HG02938 (cell line): ENCODE results near the gene EXOC7.
"Not testable (repeated sequence)": the region's sequence is repeated elsewhere in the genome, so short reads cannot be mapped to it uniquely, and the experiment has no call there.

Source experiments
- ATAC-seq: cut with Tn5 transposase; IDR thresholded peaks from one replicate; pipeline ENCODE4 v1.9.1; 2021; ENCODE audit warnings: mild to moderate bottlenecking, moderate library complexity; ENCODE audit not compliant: unreplicated experiment

EXOC7 gene

DNA sequence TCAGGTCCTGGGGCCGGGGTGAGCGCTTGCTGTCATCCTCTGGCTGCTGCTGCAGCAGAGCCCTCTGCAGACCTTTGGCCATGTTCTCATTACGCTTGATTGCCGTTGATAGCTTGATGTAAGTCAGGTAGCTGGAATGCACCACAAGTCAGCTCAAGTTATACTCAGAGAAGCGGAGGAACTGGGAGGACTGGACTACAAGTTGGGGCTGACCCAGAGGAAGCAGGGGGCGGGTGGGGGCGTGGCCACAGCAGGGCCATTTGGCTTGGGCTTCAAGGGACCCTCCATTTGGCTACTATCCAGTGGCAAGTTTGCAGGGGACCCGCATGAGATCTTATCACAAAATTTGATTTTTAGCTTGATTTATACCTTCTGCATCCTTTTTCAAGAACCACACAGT is 57.5 kb downstream of the EXOC7 start:
- no peak for ATAC-seq

DNA sequence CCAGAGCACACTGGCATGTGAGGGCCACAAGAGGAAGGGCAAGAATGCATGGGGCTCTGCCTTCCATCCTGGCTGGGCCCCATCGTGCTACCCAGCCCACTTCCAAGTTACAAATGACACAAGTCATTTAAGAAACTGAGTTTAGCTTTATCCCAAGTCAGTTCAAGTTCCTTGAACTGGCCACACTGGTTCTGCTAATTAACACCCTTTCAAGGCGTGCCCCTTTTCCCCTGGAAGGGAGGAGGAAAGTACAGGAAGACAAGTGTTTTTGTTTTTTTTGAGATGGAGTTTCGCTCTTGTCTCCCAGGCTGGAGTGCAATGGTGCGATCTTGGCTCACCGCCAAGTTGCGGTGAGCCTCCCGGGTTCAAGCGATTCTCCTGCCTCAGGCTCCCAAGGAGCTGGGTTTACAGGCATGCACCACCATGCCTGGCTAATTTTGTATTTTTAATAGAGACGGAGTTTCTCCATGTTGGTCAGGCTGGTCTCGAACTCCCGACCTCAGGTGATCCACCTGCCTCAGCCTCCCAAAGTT is 59.0 kb downstream of the EXOC7 start:
- not testable (repeated sequence) for ATAC-seq

DNA sequence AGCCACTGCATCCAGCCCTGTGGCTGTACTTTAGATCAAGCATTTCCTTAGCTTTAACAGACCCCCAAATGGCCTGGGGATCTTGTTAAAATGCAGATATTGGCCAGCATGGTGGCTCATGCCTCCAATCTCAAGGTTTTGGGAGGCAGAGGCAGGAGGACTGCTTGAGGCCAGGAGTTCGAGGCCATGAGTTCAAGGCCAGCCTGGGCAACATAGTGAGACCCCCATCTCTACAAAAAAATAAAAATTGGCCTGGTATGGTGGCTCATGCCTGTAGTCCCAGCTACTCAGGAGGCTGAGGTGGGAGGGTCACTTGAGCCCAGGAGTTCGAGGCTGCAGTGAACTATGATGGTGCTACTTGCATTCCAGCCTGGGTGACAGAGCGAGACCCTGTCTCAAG is 60.7 kb downstream of the EXOC7 start:
- ATAC-seq: not testable (repeated sequence)

GRCh38 chr17:76040376-76040775 is 63.2 kb downstream of the EXOC7 start:
- no peak for ATAC-seq

- no peak for ATAC-seq
Observed at GRCh38 chr17:76039121-76039520, 64.5 kb downstream of the EXOC7 start.

GRCh38 chr17:76038050-76038449 is 65.5 kb downstream of the EXOC7 start:
- ATAC-seq: no peak

DNA sequence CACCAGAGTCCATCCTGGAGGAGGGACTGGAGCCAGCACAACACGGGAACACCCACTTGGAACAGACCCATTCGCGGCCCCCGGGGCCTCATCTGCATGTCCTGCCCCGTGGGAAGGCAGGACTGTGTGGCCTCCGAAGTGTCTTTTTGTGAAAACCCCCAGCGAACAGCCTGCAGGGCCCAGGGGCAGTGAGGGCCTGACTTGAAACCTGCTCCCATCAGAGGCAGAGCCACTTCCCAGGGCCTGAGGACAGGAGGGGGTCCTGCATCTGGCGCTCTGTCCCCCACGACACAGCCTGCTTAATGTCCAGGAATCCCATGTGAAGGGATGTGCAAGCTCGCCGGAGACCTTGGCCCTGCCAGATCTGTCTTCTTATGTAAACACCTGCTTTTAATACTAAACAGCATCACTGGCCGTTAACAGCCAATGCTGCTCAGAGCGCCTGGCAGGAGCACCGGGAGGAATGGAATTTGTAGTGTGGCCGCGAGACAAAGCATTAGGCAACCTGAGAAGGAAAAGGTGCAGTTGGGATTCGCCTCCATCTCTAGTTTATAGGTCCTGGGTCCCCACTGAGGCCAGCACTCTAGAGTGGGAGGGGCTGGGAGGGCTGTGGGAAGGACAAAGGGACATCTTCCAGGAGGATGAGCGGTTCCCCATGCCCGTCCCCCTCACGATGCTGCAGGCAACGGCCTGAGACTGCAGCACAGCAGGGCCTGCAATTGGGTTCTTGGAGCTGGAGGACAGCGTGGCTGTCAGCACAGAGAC is 66.9 kb downstream of the EXOC7 start:
- ATAC-seq: no peak

- ATAC-seq: no peak
Observed at GRCh38 chr17:76034428-76035350, 68.9 kb downstream of the EXOC7 start.

DNA sequence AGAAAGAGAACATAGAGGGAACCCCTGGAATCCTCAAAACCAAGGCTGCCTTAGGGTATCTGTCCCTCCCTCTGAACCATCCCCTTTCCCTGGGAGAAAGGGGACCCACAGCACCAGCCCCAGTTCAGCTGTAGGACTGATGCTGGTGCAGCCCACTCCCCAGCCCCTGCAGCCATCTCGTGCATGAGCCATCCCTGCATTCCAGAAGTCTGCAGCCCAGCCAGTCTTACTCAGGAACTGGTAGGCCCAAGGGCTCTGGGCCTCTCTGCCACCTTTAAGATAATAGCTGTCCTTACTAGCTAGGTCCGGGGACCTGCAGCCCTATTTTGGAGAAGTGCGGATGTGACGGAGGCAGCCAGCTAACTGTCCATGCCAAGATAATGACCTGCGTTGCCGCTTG is 70.4 kb downstream of the EXOC7 start:
- ATAC-seq: no peak

DNA sequence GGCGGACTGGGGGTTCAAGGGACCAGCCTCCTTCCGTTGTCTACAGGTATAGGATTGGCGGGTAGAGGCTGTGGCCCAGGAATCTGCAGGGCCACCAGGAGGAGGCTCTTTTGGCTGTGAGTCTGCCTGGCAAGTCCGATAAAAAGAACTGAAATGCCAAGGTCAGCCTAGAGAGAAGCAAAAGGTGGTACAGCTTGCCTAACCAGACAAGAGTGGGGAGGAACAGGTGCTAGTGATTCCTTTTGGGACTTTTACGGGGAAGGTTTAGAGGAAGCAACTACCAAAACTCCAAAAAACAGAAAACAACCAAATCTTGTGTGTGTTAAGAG is 70.8 kb downstream of the EXOC7 start:
- no peak for ATAC-seq

GRCh38 chr17:76032073-76032779 is 71.4 kb downstream of the EXOC7 start:
- ATAC-seq: no peak
